Fibroblast of mammary gland (primary cell): ENCODE measurements around the gene DTX1.

Experiments used
- DNase-seq: peaks from one replicate; pipeline ENCODE4 v3.0.0-alpha.2; 2010; ENCODE audit warnings: low read depth
- H3K4me3 ChIP-seq: 2 replicates; pipeline ENCODE4 v1.5.1; 2011; ENCODE audit warnings: low read depth, mild to moderate bottlenecking, low read length, moderate library complexity; ENCODE audit not compliant: control insufficient read depth
- TF ChIP-seq, protein P1 (sequence below): conservative IDR thresholded peaks from 2 replicates; pipeline ENCODE4 v1.5.1; 2011; ENCODE audit warnings: low read depth, low read length, inconsistent platforms; ENCODE audit not compliant: control insufficient read depth, insufficient read depth

The DTX1 gene

DNA sequence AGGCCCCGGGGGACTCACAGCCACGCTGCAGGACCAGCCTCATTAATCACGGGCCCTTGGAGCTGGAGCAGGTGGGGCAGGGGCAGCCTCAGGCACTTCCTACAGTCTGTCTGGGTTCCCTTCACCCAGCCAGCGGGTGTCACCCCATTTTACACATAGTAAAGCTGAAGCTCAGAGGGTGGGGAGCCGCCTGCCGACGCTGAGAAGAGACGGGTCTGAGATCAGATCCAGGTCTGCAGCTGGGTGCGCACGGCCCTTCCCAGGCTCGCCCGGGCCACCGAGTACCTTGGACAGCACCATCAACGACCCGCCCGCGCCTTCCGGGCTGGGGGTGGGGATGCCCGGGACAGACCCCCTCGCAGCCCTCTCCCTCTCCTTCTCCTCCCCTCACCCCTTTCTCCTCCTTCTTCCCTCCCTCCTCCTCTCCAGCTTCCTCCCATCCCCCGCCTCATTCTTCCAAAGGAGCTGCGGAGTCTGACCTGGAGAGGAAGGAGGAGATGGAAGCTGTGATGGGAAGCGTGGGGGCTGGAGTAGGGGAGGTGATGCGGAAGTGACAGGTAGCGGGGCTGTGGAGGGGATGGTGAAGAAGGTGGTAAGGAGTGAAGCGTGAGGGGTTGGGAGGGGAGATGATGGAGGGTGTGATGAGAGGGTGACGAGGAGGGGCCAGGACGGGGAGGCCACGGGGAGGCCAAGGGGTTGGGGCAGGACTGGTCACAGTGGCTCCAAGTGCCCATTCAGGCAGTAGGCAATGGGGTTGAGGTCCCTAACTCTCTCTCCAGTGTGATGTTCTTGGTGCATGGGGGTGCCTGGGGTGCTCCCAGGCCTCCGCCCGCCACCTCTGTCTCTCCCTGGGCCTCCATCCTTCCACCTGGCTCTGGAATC is 8.8 kb downstream of the DTX1 start:
- DNase-seq: no peak
- TF ChIP-seq, protein P1, sequence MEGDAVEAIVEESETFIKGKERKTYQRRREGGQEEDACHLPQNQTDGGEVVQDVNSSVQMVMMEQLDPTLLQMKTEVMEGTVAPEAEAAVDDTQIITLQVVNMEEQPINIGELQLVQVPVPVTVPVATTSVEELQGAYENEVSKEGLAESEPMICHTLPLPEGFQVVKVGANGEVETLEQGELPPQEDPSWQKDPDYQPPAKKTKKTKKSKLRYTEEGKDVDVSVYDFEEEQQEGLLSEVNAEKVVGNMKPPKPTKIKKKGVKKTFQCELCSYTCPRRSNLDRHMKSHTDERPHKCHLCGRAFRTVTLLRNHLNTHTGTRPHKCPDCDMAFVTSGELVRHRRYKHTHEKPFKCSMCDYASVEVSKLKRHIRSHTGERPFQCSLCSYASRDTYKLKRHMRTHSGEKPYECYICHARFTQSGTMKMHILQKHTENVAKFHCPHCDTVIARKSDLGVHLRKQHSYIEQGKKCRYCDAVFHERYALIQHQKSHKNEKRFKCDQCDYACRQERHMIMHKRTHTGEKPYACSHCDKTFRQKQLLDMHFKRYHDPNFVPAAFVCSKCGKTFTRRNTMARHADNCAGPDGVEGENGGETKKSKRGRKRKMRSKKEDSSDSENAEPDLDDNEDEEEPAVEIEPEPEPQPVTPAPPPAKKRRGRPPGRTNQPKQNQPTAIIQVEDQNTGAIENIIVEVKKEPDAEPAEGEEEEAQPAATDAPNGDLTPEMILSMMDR: no peak
- no peak overlapping the region for H3K4me3 ChIP-seq

DNA sequence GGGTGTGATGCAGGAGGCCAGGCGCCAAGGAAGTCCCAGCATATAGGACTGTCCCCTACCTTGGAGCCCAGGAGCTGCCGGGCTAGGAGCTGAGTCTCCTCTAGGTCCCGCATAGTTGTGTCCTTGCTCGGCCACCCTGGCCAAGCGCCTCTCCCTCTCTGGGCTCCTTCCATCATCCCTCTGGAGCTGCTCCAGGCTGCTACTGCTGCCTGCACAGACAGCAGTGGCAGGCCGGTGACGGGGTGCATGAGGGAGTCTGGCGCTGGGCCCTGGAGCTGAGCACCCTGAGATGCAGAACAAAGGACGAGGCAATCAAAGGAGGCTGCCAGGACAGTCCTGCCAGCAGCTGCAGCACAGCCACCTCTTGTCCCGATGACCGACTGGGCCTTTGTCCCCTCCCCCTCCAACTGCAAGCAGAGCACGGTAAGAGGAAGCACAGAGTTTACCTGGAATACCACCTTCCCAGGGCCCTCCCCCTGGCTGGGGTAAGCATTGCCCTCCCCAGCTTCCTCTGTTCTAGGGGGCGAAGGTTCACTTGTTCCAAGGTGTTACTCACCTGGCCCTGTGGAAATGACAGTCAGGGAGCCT is 10.4 kb downstream of the DTX1 start:
- TF ChIP-seq, protein P1: no peak
- no peak overlapping the region for H3K4me3 ChIP-seq
- DNase-seq: no peak

DNA sequence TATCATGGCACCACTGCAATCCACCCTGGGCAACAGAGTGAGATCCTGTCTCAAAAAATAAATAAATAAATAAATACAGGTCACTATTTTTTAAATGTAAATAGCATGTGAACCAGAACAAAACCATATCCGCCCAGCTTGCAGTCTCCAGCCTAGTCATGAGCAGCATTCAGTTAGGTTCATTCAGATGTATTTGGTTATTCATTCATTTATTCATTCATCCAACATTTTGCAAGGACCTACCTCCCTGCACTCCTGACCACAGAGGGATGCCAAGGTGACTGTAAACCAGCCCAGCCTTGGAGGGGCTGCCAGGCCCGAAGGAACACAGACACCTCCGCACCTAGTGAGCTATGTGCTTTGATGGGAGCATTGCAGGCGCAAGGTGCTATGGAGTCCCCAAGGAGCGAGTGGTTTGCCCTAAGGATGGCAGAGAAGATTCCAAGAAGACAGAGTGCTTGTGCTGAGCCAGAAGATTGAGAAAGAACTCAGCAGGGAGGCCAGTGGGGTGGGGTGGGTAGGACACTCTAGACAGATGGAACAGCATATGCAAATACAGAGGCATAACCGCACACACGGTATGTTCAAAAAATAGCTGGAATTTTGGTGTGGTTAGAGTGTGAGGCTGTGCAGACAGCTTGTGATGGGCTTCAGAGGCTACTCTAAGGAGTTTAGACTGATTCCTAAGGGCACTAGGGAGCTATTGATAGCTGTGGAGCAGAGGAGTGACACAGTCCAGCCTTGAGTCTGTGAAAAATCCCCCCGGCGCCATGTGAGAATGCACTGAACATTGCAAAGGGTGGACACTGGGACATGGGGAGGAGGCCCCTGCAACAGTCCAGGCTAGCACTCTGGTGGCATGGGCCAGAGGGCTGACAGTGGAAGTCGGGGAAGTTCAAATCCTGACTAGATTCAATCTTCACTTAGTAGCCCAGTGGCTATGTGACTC is 11.7 kb downstream of the DTX1 start:
- H3K4me3 ChIP-seq: no peak overlapping the region
- TF ChIP-seq, protein P1: no peak
- no peak for DNase-seq

DNA sequence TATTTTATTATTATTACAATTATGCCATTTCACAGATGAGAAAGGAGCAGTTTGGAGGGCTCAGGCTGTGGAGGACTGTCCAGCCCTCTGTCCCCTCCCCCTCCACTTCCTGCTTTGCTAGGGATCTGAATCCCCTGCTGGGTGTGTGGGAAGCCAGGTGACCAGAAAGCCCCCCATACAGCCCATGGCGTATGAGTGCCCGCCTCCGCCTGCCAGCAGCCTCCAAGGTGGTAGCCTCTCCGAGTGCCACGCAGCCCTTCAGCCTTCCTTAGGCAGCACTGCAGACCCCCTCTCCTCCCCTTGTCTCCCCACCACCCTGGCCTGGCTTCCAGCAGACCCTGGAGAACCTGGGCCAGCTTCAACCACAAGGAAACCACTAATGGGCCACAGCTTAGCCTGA is 12.6 kb downstream of the DTX1 start:
- H3K4me3 ChIP-seq: no peak overlapping the region
- TF ChIP-seq, protein P1: no peak
- no peak for DNase-seq

DNA sequence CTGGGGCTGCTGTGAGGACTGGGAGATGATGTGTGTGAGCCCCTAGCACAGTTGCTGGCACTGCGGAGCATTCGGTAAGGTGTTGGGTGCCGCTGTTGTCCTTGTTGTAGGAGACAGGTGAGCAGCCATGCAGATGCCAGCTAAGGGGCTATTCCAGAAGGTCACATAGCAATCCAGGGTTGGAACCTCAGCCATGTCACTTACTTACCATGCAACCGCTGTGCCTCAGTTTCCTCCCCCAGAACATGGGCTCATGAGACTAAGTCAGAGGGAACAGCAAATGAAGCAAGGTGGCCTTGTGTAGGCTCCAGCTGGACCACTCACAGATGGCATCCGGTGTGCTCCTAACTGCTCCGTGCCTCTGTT is 13.2 kb downstream of the DTX1 start:
- no peak for DNase-seq
- H3K4me3 ChIP-seq: no peak overlapping the region
- TF ChIP-seq, protein P1: no peak

DNA sequence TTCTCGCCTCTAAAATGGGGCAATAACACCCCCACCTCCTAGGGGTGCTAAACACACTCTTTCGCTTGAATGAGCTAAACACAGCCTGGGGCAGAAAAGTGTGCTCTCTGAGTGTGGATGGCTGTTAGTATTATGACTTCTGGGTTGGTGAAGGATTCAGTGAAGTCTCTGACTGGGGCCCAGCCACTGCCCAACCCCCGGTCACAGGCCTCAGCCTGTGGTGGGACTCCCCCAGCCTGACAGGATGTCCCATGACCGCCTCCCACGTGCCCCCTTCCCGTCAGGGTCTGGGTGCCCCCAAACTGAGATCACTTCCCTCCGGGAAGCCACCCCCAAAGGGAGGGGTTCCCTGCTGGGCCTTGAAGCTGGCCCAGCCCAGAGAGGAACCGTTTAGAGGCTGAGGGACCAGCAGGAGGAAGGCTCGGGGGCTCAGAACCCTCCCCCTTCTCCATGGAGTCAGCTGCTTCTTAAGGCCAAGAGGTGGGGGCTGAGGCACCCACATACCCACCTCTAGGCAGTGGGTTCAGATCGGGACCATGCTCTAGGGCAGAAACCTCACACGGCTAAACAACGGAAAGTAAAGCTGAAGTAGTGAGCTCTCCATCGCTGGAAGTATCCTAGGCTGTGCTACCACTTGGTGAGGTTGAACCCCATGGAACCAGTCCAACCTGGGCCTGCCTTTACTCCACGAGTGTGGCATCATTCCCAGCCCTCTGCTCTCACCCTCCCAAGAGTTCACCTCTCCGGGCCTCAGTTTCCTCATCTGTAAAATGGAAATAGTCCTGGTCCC is 13.8 kb downstream of the DTX1 start:
- no peak for DNase-seq
- H3K4me3 ChIP-seq: no peak overlapping the region
- TF ChIP-seq, protein P1: no peak
